GM20000 (cell line): Measurements from ENCODE around the gene GSS.

ENCODE experiments used
- DNase-seq: peaks from one replicate; pipeline ENCODE4 v3.0.0; 2012; ENCODE audit warnings: low spot score
- CTCF ChIP-seq: IDR thresholded peaks from 2 replicates; pipeline ENCODE4 v1.5.1; 2012; ENCODE audit warnings: mild to moderate bottlenecking, control low read depth; ENCODE audit errors: extremely low read depth, missing control alignments

GSS gene

GRCh38 chr20:34990661-34991214 lies 35.1 kb upstream of the GSS start:
- no peak for DNase-seq
- TF ChIP-seq CTCF: no peak

- TF ChIP-seq CTCF: no peak
- no peak for DNase-seq
Measured at GRCh38 chr20:34990231-34990630, 34.6 kb upstream of the GSS start.

- TF ChIP-seq CTCF: no peak
- no peak for DNase-seq
Measured at GRCh38 chr20:34989670-34990069, 34.1 kb upstream of the GSS start.

GRCh38 chr20:34989118-34989517 lies 33.5 kb upstream of the GSS start:
- TF ChIP-seq CTCF: no peak
- no peak for DNase-seq

- TF ChIP-seq CTCF: no peak
- no peak for DNase-seq
Measured at GRCh38 chr20:34988191-34988540, 32.6 kb upstream of the GSS start.

DNA sequence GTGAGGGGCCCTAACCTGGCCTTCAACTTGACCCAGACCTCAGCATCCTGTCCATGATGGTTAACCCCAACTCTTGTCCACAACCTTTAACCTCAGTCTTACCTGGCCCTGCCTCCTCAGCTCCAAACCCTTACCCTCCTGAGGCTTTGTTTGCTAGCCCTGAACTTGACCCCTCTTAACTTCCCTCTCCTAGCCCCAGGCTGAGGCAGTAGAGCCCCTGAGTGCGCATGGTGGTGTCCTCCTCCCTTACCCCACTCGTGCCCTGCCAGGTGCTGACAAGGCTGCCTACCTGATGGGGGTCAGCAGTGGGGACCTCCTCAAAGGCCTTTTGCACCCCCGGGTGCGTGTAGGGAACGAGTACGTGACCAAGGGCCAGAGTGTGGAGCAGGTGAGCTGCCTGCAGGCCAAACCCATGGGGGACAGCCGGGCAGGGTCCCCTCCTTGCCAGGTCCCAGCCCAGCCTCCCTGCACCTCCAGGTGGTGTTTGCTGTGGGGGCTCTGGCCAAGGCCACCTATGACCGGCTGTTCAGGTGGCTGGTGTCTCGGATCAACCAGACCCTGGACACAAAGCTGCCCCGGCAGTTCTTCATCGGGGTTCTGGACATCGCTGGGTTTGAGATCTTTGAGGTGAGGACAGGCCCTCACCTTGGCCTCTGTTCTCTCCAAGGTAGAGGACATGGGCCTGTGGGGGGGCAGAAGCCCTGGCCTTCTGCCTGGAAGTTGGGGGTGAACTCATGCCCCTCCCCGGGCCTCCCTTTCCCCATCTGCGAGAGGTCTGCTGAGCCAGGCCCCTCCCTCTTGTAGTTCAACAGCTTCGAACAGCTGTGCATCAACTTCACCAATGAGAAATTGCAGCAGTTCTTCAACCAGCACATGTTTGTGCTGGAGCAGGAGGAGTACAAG lies 31.9 kb upstream of the GSS start:
- no peak for DNase-seq
- TF ChIP-seq CTCF: no peak
